VCaP (cell line): Measurements from ENCODE around the gene F13B.
"Not testable (repeated sequence)": the region's sequence is repeated elsewhere in the genome, so short reads cannot be mapped to it uniquely, and the experiment has no call there.

ENCODE experiments used
- H3K27ac ChIP-seq: fragments of 450-650 bp; 2 replicates; pipeline ENCODE4 v1.5.1; 2017
- TF ChIP-seq, protein P1 (sequence below): fragments of 450-650 bp; conservative IDR thresholded peaks from 2 replicates; pipeline ENCODE4 v1.5.1; 2017; ENCODE audit warnings: mild to moderate bottlenecking, moderate library complexity

F13B gene

DNA sequence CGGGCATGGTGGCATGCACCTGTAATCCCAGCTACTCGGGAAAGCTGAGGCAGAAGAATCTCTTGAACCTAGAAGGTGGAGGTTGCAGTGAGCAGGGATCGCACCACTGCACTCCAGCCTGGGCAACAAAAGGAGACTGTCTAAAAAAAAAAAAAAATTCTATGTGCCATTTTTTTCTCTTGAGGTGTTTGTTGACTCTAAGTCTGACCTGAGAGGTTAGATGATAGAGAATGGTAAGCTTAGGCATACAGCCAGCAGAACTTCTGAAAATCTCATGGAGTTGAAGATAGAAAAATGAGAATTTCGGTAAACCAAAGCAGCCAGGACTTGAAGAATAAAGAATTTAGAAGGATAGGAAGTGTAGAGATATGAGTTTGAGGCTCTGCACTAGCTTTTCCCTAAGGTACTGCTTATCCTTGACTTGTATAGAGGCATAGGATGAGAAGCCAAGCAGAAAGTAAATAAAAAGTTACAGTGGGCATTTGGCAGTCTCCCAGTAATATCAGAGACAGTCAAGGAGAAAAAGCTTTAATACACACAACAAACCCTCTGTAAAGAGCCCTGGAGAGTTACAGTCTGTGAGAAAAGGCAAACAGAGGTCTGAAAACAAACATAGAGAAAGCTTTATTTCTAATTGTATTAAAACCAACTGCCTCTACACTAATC lies 24.3 kb downstream of the F13B start:
- TF ChIP-seq, protein P1, sequence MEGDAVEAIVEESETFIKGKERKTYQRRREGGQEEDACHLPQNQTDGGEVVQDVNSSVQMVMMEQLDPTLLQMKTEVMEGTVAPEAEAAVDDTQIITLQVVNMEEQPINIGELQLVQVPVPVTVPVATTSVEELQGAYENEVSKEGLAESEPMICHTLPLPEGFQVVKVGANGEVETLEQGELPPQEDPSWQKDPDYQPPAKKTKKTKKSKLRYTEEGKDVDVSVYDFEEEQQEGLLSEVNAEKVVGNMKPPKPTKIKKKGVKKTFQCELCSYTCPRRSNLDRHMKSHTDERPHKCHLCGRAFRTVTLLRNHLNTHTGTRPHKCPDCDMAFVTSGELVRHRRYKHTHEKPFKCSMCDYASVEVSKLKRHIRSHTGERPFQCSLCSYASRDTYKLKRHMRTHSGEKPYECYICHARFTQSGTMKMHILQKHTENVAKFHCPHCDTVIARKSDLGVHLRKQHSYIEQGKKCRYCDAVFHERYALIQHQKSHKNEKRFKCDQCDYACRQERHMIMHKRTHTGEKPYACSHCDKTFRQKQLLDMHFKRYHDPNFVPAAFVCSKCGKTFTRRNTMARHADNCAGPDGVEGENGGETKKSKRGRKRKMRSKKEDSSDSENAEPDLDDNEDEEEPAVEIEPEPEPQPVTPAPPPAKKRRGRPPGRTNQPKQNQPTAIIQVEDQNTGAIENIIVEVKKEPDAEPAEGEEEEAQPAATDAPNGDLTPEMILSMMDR, result no peak
- H3K27ac ChIP-seq, result peak overlapping the region; percentile 58

- H3K27ac ChIP-seq, result peak overlapping the region; percentile 58
- TF ChIP-seq, protein P1, result no peak
Observed at GRCh38 chr1:197041486-197042353, 25.3 kb downstream of the F13B start.

DNA sequence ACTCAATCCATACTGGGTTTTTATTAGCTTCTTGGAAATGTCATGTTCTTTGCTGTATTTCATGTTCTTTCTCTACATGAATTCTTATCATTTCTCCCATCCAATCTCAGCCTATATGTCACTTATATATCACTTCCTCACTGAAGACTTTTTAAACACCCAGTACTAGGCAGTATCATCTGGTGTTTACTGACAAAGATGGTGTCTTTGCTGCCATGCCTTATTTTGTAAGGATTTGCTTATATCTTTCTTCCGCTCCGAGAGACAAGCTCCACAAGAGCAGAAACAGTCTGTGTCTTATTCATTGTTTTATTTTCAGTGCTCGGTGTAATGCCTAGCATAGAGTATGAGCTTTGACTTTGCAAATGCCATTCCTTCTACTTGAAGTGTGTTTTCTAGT lies 30.2 kb downstream of the F13B start:
- TF ChIP-seq, protein P1, result no peak
- no peak overlapping the region for H3K27ac ChIP-seq

- not testable (repeated sequence) for H3K27ac ChIP-seq
Observed at GRCh38 chr1:197034631-197035339, 32.3 kb downstream of the F13B start.

- TF ChIP-seq, protein P1, result no peak
- no peak overlapping the region for H3K27ac ChIP-seq
Observed at GRCh38 chr1:197029749-197030148, 37.3 kb downstream of the F13B start.

- TF ChIP-seq, protein P1, result no peak
- no peak overlapping the region for H3K27ac ChIP-seq
Observed at GRCh38 chr1:197027359-197027758, 39.7 kb downstream of the F13B start.

DNA sequence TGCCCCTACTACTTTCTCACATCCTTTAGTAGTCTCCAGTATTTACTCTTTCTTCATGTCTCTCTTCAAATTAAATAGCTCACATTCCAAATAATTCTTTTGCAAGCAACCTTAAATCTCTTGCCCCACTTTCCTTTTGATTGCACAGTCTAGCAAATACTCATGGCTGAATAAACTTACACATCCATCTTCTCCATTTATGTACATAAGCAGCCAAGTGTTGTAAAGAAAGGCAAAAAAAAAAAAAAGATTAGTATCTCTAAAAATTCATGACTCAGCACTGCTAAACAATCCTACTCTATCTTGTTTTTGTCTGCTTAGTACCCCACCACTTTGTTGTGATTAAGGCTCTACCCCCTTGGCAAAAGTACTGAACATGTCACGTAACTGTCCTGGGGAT lies 42.6 kb downstream of the F13B start:
- H3K27ac ChIP-seq, result no peak overlapping the region
- TF ChIP-seq, protein P1, result no peak
